A549 (cell line): Measurements from ENCODE around the gene RBFOX1. TPM values are rescaled to one million over a fixed set of nuclear protein-coding genes. Genes with fewer than 3 reads are reported as not detected.

Experiments used
- ATAC-seq, 2 experiments: fragments of 200-7000 bp in 1 of 2; fragments of >200 bp in 1 of 2; cut with Nextera tagmentation in 1 of 2; cut with Tn5 transposase in 1 of 2; 3 replicates each; pipeline versions ENCODE4 v1.8.0 to v1.9.1; 2018 to 2020; ENCODE audit warnings: mild to moderate bottlenecking in 1 of 2, moderate library complexity in 1 of 2
- CTCF ChIA-PET: fragments of 300-600 bp; sonication (Branson Sonifier 250); formaldehyde crosslinking; extraction: SDS; loops from one replicate; lab custom pipeline; 2021; ENCODE audit warnings: antibody characterized with exemption, inconsistent platforms; lab: Yijun Ruan, JAX
- POLR2A ChIA-PET: fragments of 350-600 bp; formaldehyde crosslinking; extraction: SDS; loops from one replicate; lab custom pipeline; 2021; ENCODE audit warnings: antibody characterized with exemption, inconsistent platforms; lab: Yijun Ruan, JAX
- DNase-seq, 2 experiments: peaks; one replicate each; pipeline versions ENCODE4 v3.0.0 to v3.0.0-alpha.2; 2011 to 2016; ENCODE audit warnings: low read depth in 1 of 2, low spot score in 1 of 2
- FAIRE-seq: peaks from 2 replicates; lab custom pipeline; 2011; peaks lifted over from hg19 to GRCh38; lab: Jason Lieb, UNC
- H3K27ac ChIP-seq, 2 experiments: fragments of >200 bp; sonication (Bioruptor Twin); formaldehyde crosslinking; 3 replicates each; pipeline ENCODE4 v1.5.1; 2016 to 2017
- H3K4me1 ChIP-seq: fragments of >200 bp; sonication (Bioruptor Twin); formaldehyde crosslinking; 3 replicates; pipeline ENCODE4 v1.6.1; 2016
- H3K4me2 ChIP-seq: fragments of >200 bp; sonication (Bioruptor Twin); formaldehyde crosslinking; 3 replicates; pipeline ENCODE4 v1.6.1; 2016
- H3K4me3 ChIP-seq: fragments of >200 bp; sonication (Bioruptor Twin); formaldehyde crosslinking; 3 replicates; pipeline ENCODE4 v1.5.1; 2016
- H3K9me3 ChIP-seq: fragments of >200 bp; sonication (Bioruptor Twin); formaldehyde crosslinking; 3 replicates; pipeline ENCODE4 v1.6.1; 2016
- CBX2 ChIP-seq: fragments of 200-600 bp; sonication (generic); IDR thresholded peaks from 2 replicates; pipeline ENCODE4 v1.6.1; 2016; ENCODE audit warnings: low read depth, mild to moderate bottlenecking, borderline replicate concordance
- CBX8 ChIP-seq: fragments of 200-600 bp; sonication (generic); IDR thresholded peaks from 2 replicates; pipeline ENCODE4 v1.6.1; 2016
- EHF ChIP-seq: fragments of 250-450 bp; sonication (Bioruptor Pico); IDR thresholded peaks from 2 replicates; pipeline ENCODE4 v1.5.0; 2020; ENCODE audit warnings: mild to moderate bottlenecking
- ESRRA ChIP-seq: fragments of 150-350 bp; IDR thresholded peaks from 2 replicates; pipeline ENCODE4 v1.6.1; 2014; ENCODE audit warnings: mild to moderate bottlenecking, low read length, borderline replicate concordance
- FOSL2 ChIP-seq, 2 experiments: fragments of 450-650 bp in 1 of 2; fragments of >200 bp in 1 of 2; sonication (Bioruptor Twin) in 1 of 2; formaldehyde crosslinking; IDR thresholded peaks; 2 replicates each; pipeline versions ENCODE4 v1.5.0 to v1.6.1; 2016 to 2020; ENCODE audit warnings: mild to moderate bottlenecking in 1 of 2, moderate library complexity in 1 of 2
- FOXS1 ChIP-seq: fragments of 250-450 bp; sonication (Bioruptor Pico); IDR thresholded peaks from 2 replicates; pipeline ENCODE4 v1.5.0; 2020; ENCODE audit warnings: mild to moderate bottlenecking, moderate library complexity
- GATA3 ChIP-seq: IDR thresholded peaks from 2 replicates; pipeline ENCODE4 v1.6.1; 2012; ENCODE audit warnings: borderline replicate concordance
- HDAC2 ChIP-seq: fragments of 200-600 bp; sonication (generic); IDR thresholded peaks from 2 replicates; pipeline ENCODE4 v1.6.1; 2016
- HEYL ChIP-seq: fragments of 250-450 bp; sonication (Bioruptor Pico); IDR thresholded peaks from 2 replicates; pipeline ENCODE4 v1.8.0; 2021; ENCODE audit warnings: mild to moderate bottlenecking, moderate library complexity
- HOXA7 ChIP-seq: fragments of 250-450 bp; sonication (Bioruptor Pico); IDR thresholded peaks from 2 replicates; pipeline ENCODE4 v1.5.0; 2020; ENCODE audit warnings: mild to moderate bottlenecking, moderate library complexity
- HOXB13 ChIP-seq: fragments of 250-450 bp; sonication (Bioruptor Pico); IDR thresholded peaks from 2 replicates; pipeline ENCODE4 v1.5.0; 2020; ENCODE audit warnings: low read depth, mild to moderate bottlenecking, moderate library complexity
- HOXB5 ChIP-seq: fragments of 250-450 bp; sonication (Bioruptor Pico); IDR thresholded peaks from 2 replicates; pipeline ENCODE4 v1.5.0; 2020; ENCODE audit warnings: mild to moderate bottlenecking, moderate library complexity
- MAFK ChIP-seq: fragments of 450-650 bp; IDR thresholded peaks from 2 replicates; pipeline ENCODE4 v1.6.1; 2014; ENCODE audit not compliant: partially characterized antibody
- MYC ChIP-seq: IDR thresholded peaks from 2 replicates; pipeline ENCODE4 v1.6.1; 2012; ENCODE audit warnings: mild to moderate bottlenecking, inconsistent platforms, low read length, improper control_type of control experiment, borderline replicate concordance
- NFE2L2 ChIP-seq: fragments of 150-350 bp; conservative IDR thresholded peaks from 2 replicates; pipeline ENCODE4 v1.6.1; 2014; ENCODE audit warnings: low read length
- NR3C1 ChIP-seq: fragments of >200 bp; sonication (Bioruptor Twin); formaldehyde crosslinking; IDR thresholded peaks from 3 replicates; pipeline ENCODE4 v1.6.1; 2017
- PHF8 ChIP-seq: fragments of 200-600 bp; sonication (generic); IDR thresholded peaks from 2 replicates; pipeline ENCODE4 v1.6.1; 2016; ENCODE audit warnings: low read depth, mild to moderate bottlenecking, antibody characterized with exemption, moderate library complexity, borderline replicate concordance
- POLR2A ChIP-seq: IDR thresholded peaks from 2 replicates; pipeline ENCODE4 v1.6.1; 2012; ENCODE audit warnings: mild to moderate bottlenecking, low read length
- RAD21 ChIP-seq, 2 experiments: fragments of >200 bp in 1 of 2; sonication (Bioruptor Twin) in 1 of 2; formaldehyde crosslinking in 1 of 2; IDR thresholded peaks in 1 of 2; conservative IDR thresholded peaks in 1 of 2; 2 replicates in 1 of 2; 3 replicates in 1 of 2; pipeline ENCODE4 v1.6.1; 2012 to 2018; ENCODE audit warnings: inconsistent platforms in 1 of 2
- REST ChIP-seq: fragments of 200-600 bp; sonication (generic); IDR thresholded peaks from 2 replicates; pipeline ENCODE4 v1.6.1; 2016; ENCODE audit warnings: antibody characterized with exemption, mild to moderate bottlenecking, moderate library complexity
- RFX5 ChIP-seq: fragments of 450-650 bp; IDR thresholded peaks from 2 replicates; pipeline ENCODE4 v1.7.1; 2014; ENCODE audit warnings: antibody characterized with exemption, mild to moderate bottlenecking, moderate library complexity
- RNF2 ChIP-seq: fragments of 200-600 bp; sonication (generic); IDR thresholded peaks from 2 replicates; pipeline ENCODE4 v1.6.1; 2016; ENCODE audit warnings: low read depth, mild to moderate bottlenecking, antibody characterized with exemption, moderate library complexity, borderline replicate concordance
- SMC3 ChIP-seq: fragments of >200 bp; sonication (Bioruptor Twin); formaldehyde crosslinking; IDR thresholded peaks from 3 replicates; pipeline ENCODE4 v1.6.1; 2018; ENCODE audit warnings: inconsistent platforms
- ZC3H11A ChIP-seq: fragments of 450-650 bp; IDR thresholded peaks from 2 replicates; pipeline ENCODE4 v1.6.1; 2014; ENCODE audit warnings: antibody characterized with exemption, mild to moderate bottlenecking
- WGBS: methylation state at CpG from one replicate; pipeline ENCODE4 v1.1.6; 2017; ENCODE audit errors: missing lambda C conversion rate; 5-methylcytosine and 5-hydroxymethylcytosine counted together
- polyA plus RNA-seq, 4 experiments: library from polyadenylated mRNA; depleted of rRNA in 3 of 4; stranded (reverse); fragments of >200 nt; fragmentation: RNase III in 1 of 4; extraction: RNeasy Plus Mini Kit Qiagen cat#74134 plus additional on column Dnase treatment in 1 of 4; gene quantifications; 2 replicates in 3 of 4; 3 replicates in 1 of 4; pipeline ENCODE4 v1.2.3, GENCODE V29; 2011 to 2017

Gene RBFOX1
- polyA plus RNA-seq, 2 of the 4 experiments (the other 2 are of a cell fraction) = not detected

GRCh38 chr16:7431723-7432122, 99.1 kb downstream of the RBFOX1 start:
- Histone ChIP-seq H3K27ac (no peak overlapping the region), H3K4me2 (no peak overlapping the region), H3K9me3 (no peaks in the 10 kb centered on the region)
- 3% methylated on average over 2 of the region's 2 CpGs for WGBS
- CTCF ChIA-PET = interaction anchor here (0.6 kb wide), 1 partner anchor 933 kb away, joined by 3 read pairs; no protein-coding TSS in a partner anchor
- no peak for FAIRE-seq
- TF ChIP-seq REST (no peak), HOXA7 (no peak), GATA3 (no peak), HOXB5 (no peak), FOSL2 (IDR thresholded peaks at IDR 0.05) (no peak), FOSL2 (CRISPR knock-in tag; IDR thresholded peaks at IDR 0.05) (no peak), HOXB13 (CRISPR knock-in tag) (no peak), RNF2 (no peak)
- TF ChIP-seq, all 56 proteins: peak for 0
- Histone ChIP-seq H3K4me3 (no peak overlapping the region), H3K4me1 (no peaks in the 10 kb centered on the region)
- POLR2A ChIA-PET = no interaction called here
- ATAC-seq (no peak), DNase-seq (no peak)

- ATAC-seq (no peak), FAIRE-seq (no peak), DNase-seq (no peak)
- TF ChIP-seq NFE2L2 (no peak), HOXB5 (no peak), MYC (no peak), PHF8 (no peak), RNF2 (no peak), ZC3H11A (no peak), SMC3 (no peak), HDAC2 (no peak), MAFK (no peak), FOXS1 (CRISPR knock-in tag) (no peak), HEYL (no peak), RAD21 (conservative IDR thresholded peaks at IDR 0.05 in 1 of 2, IDR thresholded peaks at IDR 0.05 in 1 of 2) (no peak), FOSL2 (IDR thresholded peaks at IDR 0.05) (no peak), FOSL2 (CRISPR knock-in tag; IDR thresholded peaks at IDR 0.05) (no peak), CBX8 (no peak), NR3C1 (no peak), CBX2 (no peak), POLR2A (no peak)
- H3K9me3 ChIP-seq = no peaks in the 10 kb centered on the region
- POLR2A ChIA-PET = no interaction called here
- 18% methylated on average over 5 of the region's 5 CpGs for WGBS
- no peak overlapping the region for H3K27ac ChIP-seq
- no peak overlapping the region for H3K4me3 ChIP-seq
- CTCF ChIA-PET = no interaction called here
- no peaks in the 10 kb centered on the region for H3K4me1 ChIP-seq
- no peak overlapping the region for H3K4me2 ChIP-seq
Observed at GRCh38 chr16:7436306-7436705, 103.7 kb downstream of the RBFOX1 start.

- no peak for FAIRE-seq
- 14% methylated on average over 12 of the region's 12 CpGs for WGBS
- no peak for TF ChIP-seq EHF (CRISPR knock-in tag)
- TF ChIP-seq SMC3 = no peak
- no peak for TF ChIP-seq ESRRA
- no peak for TF ChIP-seq RFX5
- no peak for TF ChIP-seq ZC3H11A
- no peak for ATAC-seq
- H3K27ac ChIP-seq = no peak overlapping the region
- no peak overlapping the region for H3K4me2 ChIP-seq
- POLR2A ChIA-PET = no interaction called here
- DNase-seq = no peak
- H3K4me3 ChIP-seq = no peak overlapping the region
- no peaks in the 10 kb centered on the region for H3K9me3 ChIP-seq
- no peaks in the 10 kb centered on the region for H3K4me1 ChIP-seq
- CTCF ChIA-PET = no interaction called here
Observed at GRCh38 chr16:7437135-7437804, 104.6 kb downstream of the RBFOX1 start.
